Neural cell (in vitro differentiated cells): ENCODE measurements around the gene TYROBP. TPM values are rescaled to one million over a fixed set of nuclear protein-coding genes. Genes with fewer than 3 reads are reported as not detected.

ENCODE experiments used
- H2AFZ ChIP-seq: fragments of 200-600, 300-800 bp; sonication (generic), shearing (Covaris generic); 2 replicates; pipeline ENCODE4 v1.6.0; 2014; ENCODE audit warnings: low read depth, mild to moderate bottlenecking, antibody characterized with exemption, low read length, moderate library complexity
- H3F3A ChIP-seq: fragments of 200-600 bp; shearing (Covaris generic); 2 replicates; pipeline ENCODE4 v1.6.1; 2016; ENCODE audit warnings: mild to moderate bottlenecking, moderate library complexity, mixed read lengths, antibody characterized with exemption, low read length; ENCODE audit not compliant: insufficient read depth, poor library complexity, severe bottlenecking
- H3K27ac ChIP-seq: fragments of 200-600, 300-800 bp; sonication (generic), shearing (Covaris generic); 2 replicates; pipeline ENCODE4 v1.5.1; 2014; ENCODE audit warnings: mild to moderate bottlenecking, low read length, moderate library complexity
- H3K27me3 ChIP-seq: fragments of 300-800, 200-600 bp; sonication (generic), shearing (Covaris generic); 2 replicates; pipeline ENCODE4 v1.6.0; 2014; ENCODE audit warnings: mild to moderate bottlenecking, low read depth, low read length, moderate library complexity; ENCODE audit not compliant: insufficient read depth
- H3K36me3 ChIP-seq: fragments of 300-800, 200-600 bp; sonication (generic), shearing (Covaris generic); 2 replicates; pipeline ENCODE4 v1.5.1; 2014; ENCODE audit warnings: mild to moderate bottlenecking, antibody characterized with exemption, low read length, moderate library complexity; ENCODE audit not compliant: insufficient read depth
- H3K4me2 ChIP-seq: fragments of 300-800, 200-600 bp; sonication (generic), shearing (Covaris generic); 2 replicates; pipeline ENCODE4 v1.6.0; 2014; ENCODE audit warnings: mild to moderate bottlenecking, low read length
- H3K4me3 ChIP-seq: fragments of 300-800, 200-600 bp; sonication (generic), shearing (Covaris generic); 2 replicates; pipeline ENCODE4 v1.5.1; 2014; ENCODE audit warnings: mild to moderate bottlenecking, low read length, moderate library complexity
- H3K79me2 ChIP-seq: fragments of 200-600 bp; shearing (Covaris generic); replicated peaks from 2 replicates; pipeline ENCODE4 v1.6.0; 2014; ENCODE audit warnings: mild to moderate bottlenecking, low read length, moderate library complexity; ENCODE audit not compliant: insufficient read depth
- H3K9ac ChIP-seq: fragments of 300-800, 200-600 bp; sonication (generic), shearing (Covaris generic); 2 replicates; pipeline ENCODE4 v1.6.1; 2016; ENCODE audit warnings: mild to moderate bottlenecking, low read length, mixed read lengths
- H3K9me2 ChIP-seq: fragments of 200-600 bp; shearing (Covaris generic); 2 replicates; pipeline ENCODE4 v1.6.1; 2016; ENCODE audit warnings: mild to moderate bottlenecking, low read length, mixed read lengths; ENCODE audit not compliant: insufficient read depth
- H3K9me3 ChIP-seq: fragments of 200-600, 300-800 bp; sonication (generic), shearing (Covaris generic); 2 replicates; pipeline ENCODE4 v1.6.1; 2016; ENCODE audit warnings: mild to moderate bottlenecking, mixed run types, low read length, moderate library complexity, mixed read lengths
- H4K20me1 ChIP-seq: fragments of 200-600 bp; shearing (Covaris generic); 2 replicates; pipeline ENCODE4 v1.6.1; 2016; ENCODE audit warnings: mild to moderate bottlenecking, mixed run types; ENCODE audit not compliant: insufficient read depth
- CTCF ChIP-seq: fragments of 450-650 bp; IDR thresholded peaks from 2 replicates; pipeline ENCODE4 v1.5.1; 2014; ENCODE audit warnings: antibody characterized with exemption, mild to moderate bottlenecking, moderate library complexity; ENCODE audit not compliant: poor library complexity, severe bottlenecking
- EP300 ChIP-seq: fragments of 450-650 bp; conservative IDR thresholded peaks from 2 replicates; pipeline ENCODE4 v1.6.1; 2014; ENCODE audit warnings: antibody characterized with exemption, mild to moderate bottlenecking, moderate library complexity; ENCODE audit not compliant: poor library complexity, severe bottlenecking
- EZH2 ChIP-seq: fragments of 200-600, 300-800 bp; shearing (Covaris generic), sonication (generic); IDR thresholded peaks from 2 replicates; pipeline ENCODE4 v1.6.1; 2014; ENCODE audit warnings: antibody characterized with exemption, low read length, borderline replicate concordance, mild to moderate bottlenecking; ENCODE audit not compliant: insufficient read depth, poor library complexity, severe bottlenecking
- MXI1 ChIP-seq: fragments of 450-650 bp; conservative IDR thresholded peaks from 2 replicates; pipeline ENCODE4 v1.6.1; 2014; ENCODE audit warnings: antibody characterized with exemption, mild to moderate bottlenecking; ENCODE audit not compliant: poor library complexity, severe bottlenecking
- POLR2AphosphoS5 ChIP-seq: IDR thresholded peaks from 2 replicates; pipeline ENCODE4 v1.6.1; 2012
- RAD21 ChIP-seq: fragments of 450-650 bp; conservative IDR thresholded peaks from 2 replicates; pipeline ENCODE4 v1.6.1; 2014; ENCODE audit warnings: antibody characterized with exemption, mild to moderate bottlenecking, moderate library complexity
- REST ChIP-seq: IDR thresholded peaks from 2 replicates; pipeline ENCODE4 v1.6.1; 2012; ENCODE audit warnings: borderline replicate concordance
- SMC3 ChIP-seq: fragments of 450-650 bp; conservative IDR thresholded peaks from 2 replicates; pipeline ENCODE4 v1.6.1; 2014; ENCODE audit warnings: antibody characterized with exemption, mild to moderate bottlenecking, moderate library complexity; ENCODE audit not compliant: poor library complexity
- TAF1 ChIP-seq: IDR thresholded peaks from 2 replicates; pipeline ENCODE4 v1.6.1; 2012; ENCODE audit warnings: low read depth
- polyA plus RNA-seq: library from polyadenylated mRNA; depleted of rRNA; stranded (reverse); fragments of >200 nt; gene quantifications from 2 replicates; pipeline ENCODE4 v1.2.3, GENCODE V29; 2014

TYROBP gene
- polyA plus RNA-seq, 1 donor from 2014 or later, result not detected

GRCh38 chr19:35928507-35928906 lies 20.4 kb upstream of the TYROBP start:
- Histone ChIP-seq H3K9me3 (no peaks in the 10 kb centered on the region), H3K36me3 (no peaks in the 10 kb centered on the region), H3K4me3 (no peak overlapping the region)

GRCh38 chr19:35925501-35925900 lies 17.4 kb upstream of the TYROBP start:
- Histone ChIP-seq H3K9me2 (no peaks in the 10 kb centered on the region), H4K20me1 (no peaks in the 10 kb centered on the region), H3K36me3 (no peaks in the 10 kb centered on the region), H3K9me3 (no peaks in the 10 kb centered on the region), H3K9ac (no peak overlapping the region), H3K27ac (no peak overlapping the region), H3F3A (peaks cover under 1% of the 10 kb centered on the region), H3K79me2 (no peaks in the 10 kb centered on the region), H2AFZ (no peak overlapping the region), H3K4me3 (no peak overlapping the region), H3K27me3 (no peaks in the 10 kb centered on the region), H3K4me2 (no peak overlapping the region)
- TF ChIP-seq REST (no peak), POLR2AphosphoS5 (no peak), CTCF (no peak), SMC3 (no peak), EP300 (no peak), RAD21 (no peak), TAF1 (no peak), EZH2 (no peak), MXI1 (no peak)

More at GRCh38 chr19:35928507-35928906, 20.4 kb upstream of the TYROBP start:
- H3K27ac ChIP-seq, result no peak overlapping the region
- no peaks in the 10 kb centered on the region for H3K9me2 ChIP-seq
- no peaks in the 10 kb centered on the region for H4K20me1 ChIP-seq
- peaks cover 3% of the 10 kb centered on the region for H3F3A ChIP-seq
- H3K4me2 ChIP-seq, result no peak overlapping the region
- TF ChIP-seq RAD21 (no peak), MXI1 (no peak), TAF1 (no peak), POLR2AphosphoS5 (no peak), EP300 (no peak), REST (no peak), SMC3 (no peak)
- no peak overlapping the region for H3K9ac ChIP-seq
- H2AFZ ChIP-seq, result no peak overlapping the region
- H3K79me2 ChIP-seq, result no peaks in the 10 kb centered on the region
- no peaks in the 10 kb centered on the region for H3K27me3 ChIP-seq
